HEK293T (cell line): ENCODE measurements around the gene WT1.

Source experiments
- ARNT ChIP-seq: fragments of 450-650 bp; IDR thresholded peaks from 2 replicates; pipeline ENCODE4 v1.6.1; 2017; ENCODE audit warnings: mild to moderate bottlenecking
- BHLHE40 ChIP-seq: fragments of 450-650 bp; IDR thresholded peaks from 2 replicates; pipeline ENCODE4 v1.6.1; 2016; ENCODE audit warnings: mild to moderate bottlenecking, moderate library complexity, borderline replicate concordance
- ELF4 ChIP-seq: fragments of 450-650 bp; IDR thresholded peaks from 2 replicates; pipeline ENCODE4 v1.6.1; 2017; ENCODE audit warnings: antibody characterized with exemption
- FOXM1 ChIP-seq: fragments of 450-650 bp; IDR thresholded peaks from 2 replicates; pipeline ENCODE4 v1.6.1; 2017; ENCODE audit warnings: mild to moderate bottlenecking, borderline replicate concordance
- HDGF ChIP-seq: fragments of 450-650 bp; IDR thresholded peaks from 2 replicates; pipeline ENCODE4 v1.6.1; 2017; ENCODE audit warnings: antibody characterized with exemption, borderline replicate concordance
- L3MBTL2 ChIP-seq: fragments of 450-650 bp; conservative IDR thresholded peaks from 2 replicates; pipeline ENCODE4 v1.6.1; 2016; ENCODE audit warnings: mild to moderate bottlenecking
- LEF1 ChIP-seq: fragments of 450-650 bp; IDR thresholded peaks from 2 replicates; pipeline ENCODE4 v1.6.1; 2017; ENCODE audit warnings: mild to moderate bottlenecking, borderline replicate concordance
- PKNOX1 ChIP-seq: fragments of 450-650 bp; IDR thresholded peaks from 2 replicates; pipeline ENCODE4 v1.6.1; 2016
- SP1 ChIP-seq: fragments of 450-650 bp; IDR thresholded peaks from 2 replicates; pipeline ENCODE4 v1.6.1; 2017
- SUZ12 ChIP-seq: fragments of 450-650 bp; IDR thresholded peaks from 2 replicates; pipeline ENCODE4 v1.6.1; 2016; ENCODE audit warnings: mild to moderate bottlenecking
- TARDBP ChIP-seq: fragments of 450-650 bp; IDR thresholded peaks from 2 replicates; pipeline ENCODE4 v1.6.1; 2016

DNA sequence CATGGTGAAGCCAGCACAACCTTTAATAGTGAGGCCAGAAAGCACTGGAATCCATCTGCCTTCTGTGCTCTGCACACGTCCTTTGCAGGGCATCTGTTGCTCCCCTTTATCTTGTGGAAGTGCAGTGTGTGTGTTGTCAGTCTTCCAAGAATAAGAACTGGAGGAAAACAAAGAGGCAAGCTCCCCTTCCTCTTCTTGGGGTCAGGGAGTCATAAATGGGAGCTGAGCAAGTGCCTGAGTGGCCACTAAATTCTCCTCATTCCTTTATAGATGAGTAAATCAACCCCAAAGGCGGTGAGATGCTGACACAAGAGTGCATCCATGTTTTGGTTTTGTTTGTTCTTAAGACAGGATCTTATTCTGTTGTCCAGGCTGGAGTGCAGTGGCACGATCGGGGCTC, 38.3 kb downstream of the WT1 start:
- TF ChIP-seq BHLHE40 (no peak), L3MBTL2 (no peak), SP1 (no peak), ELF4 (no peak), TARDBP (no peak), HDGF (no peak), FOXM1 (no peak), ARNT (no peak), LEF1 (no peak), SUZ12 (no peak), PKNOX1 (no peak)
